CD4-positive, alpha-beta T cell (primary cell): ENCODE data around the gene KCNK1. TPM values are rescaled to one million over a fixed set of nuclear protein-coding genes. Genes with fewer than 3 reads are reported as not detected.

Source experiments
- ATAC-seq: fragments of 200-7000 bp; cut with Tn5 transposase; one replicate; pipeline ENCODE4 v1.10.0; 2022; ENCODE audit warnings: mild to moderate bottlenecking; ENCODE audit not compliant: poor library complexity
- CTCF ChIA-PET: fragments of 350-600 bp; sonication (Branson Sonifier 250); formaldehyde crosslinking; loops from one replicate; lab custom pipeline; 2021; ENCODE audit warnings: antibody characterized with exemption, inconsistent platforms; lab: Charles Lee
- POLR2A ChIA-PET: fragments of 350-600 bp; sonication (Branson Sonifier 250); formaldehyde crosslinking; loops from one replicate; lab custom pipeline; 2021; ENCODE audit warnings: antibody characterized with exemption, inconsistent platforms; lab: Charles Lee
- DNase-seq, 14 experiments: peaks; one replicate each; pipeline ENCODE4 v3.0.0-alpha.2; 2013 to 2020; ENCODE audit warnings: mixed read lengths in 2 of 14
- H3K27ac ChIP-seq, 2 donors: one replicate each; pipeline versions ENCODE4 v1.5.1 to v1.7.0; 2013; ENCODE audit warnings: low read length in 2 of 2, low read depth in 1 of 2, mild to moderate bottlenecking in 1 of 2
- H3K27me3 ChIP-seq, 2 experiments: 1 replicate in 1 of 2; 2 replicates in 1 of 2; pipeline versions ENCODE4 v1.6.1 to v1.7.0; 2013; ENCODE audit warnings: low read length in 2 of 2, control low read depth in 1 of 2, mild to moderate bottlenecking in 1 of 2, moderate library complexity in 1 of 2; ENCODE audit not compliant: insufficient read depth in 2 of 2, control insufficient read depth in 1 of 2
- H3K36me3 ChIP-seq: one replicate; pipeline ENCODE4 v1.6.1; 2013; ENCODE audit warnings: low read length, control low read depth; ENCODE audit not compliant: insufficient read depth
- H3K4me1 ChIP-seq: one replicate; pipeline ENCODE4 v1.6.1; 2013; ENCODE audit warnings: low read length, control low read depth; ENCODE audit not compliant: insufficient read depth
- H3K4me3 ChIP-seq: one replicate; pipeline ENCODE4 v1.5.1; 2013; ENCODE audit warnings: mild to moderate bottlenecking, low read length, moderate library complexity
- H3K9me3 ChIP-seq, 2 experiments: 1 replicate in 1 of 2; 2 replicates in 1 of 2; pipeline versions ENCODE4 v1.6.1 to v1.7.0; 2013; ENCODE audit warnings: low read length in 2 of 2, mild to moderate bottlenecking in 2 of 2, control low read depth in 1 of 2, moderate library complexity in 1 of 2; ENCODE audit not compliant: control insufficient read depth in 1 of 2, insufficient read depth in 1 of 2
- H3K27ac Mint-ChIP-seq: one replicate; pipeline ENCODE4 v1.8.0; 2020; ENCODE audit warnings: mixed read lengths
- H3K27me3 Mint-ChIP-seq: one replicate; pipeline ENCODE4 v1.8.0; 2021; ENCODE audit warnings: mixed read lengths
- H3K36me3 Mint-ChIP-seq: one replicate; pipeline ENCODE4 v1.8.0; 2021; ENCODE audit warnings: low read depth, mixed read lengths
- H3K4me1 Mint-ChIP-seq: one replicate; pipeline ENCODE4 v1.8.0; 2021; ENCODE audit warnings: low read depth, mixed read lengths
- H3K4me3 Mint-ChIP-seq: one replicate; pipeline ENCODE4 v1.8.0; 2020; ENCODE audit warnings: mild to moderate bottlenecking, mixed read lengths
- H3K9me3 Mint-ChIP-seq: one replicate; pipeline ENCODE4 v1.8.0; 2020; ENCODE audit warnings: mixed read lengths
- intact Hi-C, 2 experiments: fragments of 100-400 bp; cut with DNase I in 1 of 2; cut with micrococcal nuclease in 1 of 2; formaldehyde crosslinking; loops; one replicate each; pipeline versions ENCODE4 v1.15.1 to v1.9.0; 2023 to 2025; cut with DNase I, micrococcal nuclease
- polyA plus RNA-seq, 2 donors: library from polyadenylated mRNA; unstranded; fragments of 120-200 nt; gene quantifications; one replicate each; pipeline ENCODE4 v1.2.1, GENCODE V29; 2013
- total RNA-seq, 174 experiments: library from RNA in 2 of 174; stranded (reverse) in 2 of 174; gene quantifications; one replicate each; pipeline ENCODE4 v1.2.3 and lab custom pipeline; 2021 to 2026
- TF ChIP-seq, protein P1 (sequence below): fragments of 200-600 bp; IDR thresholded peaks from one replicate; pipeline ENCODE4 v1.8.0; 2022; ENCODE audit warnings: antibody characterized with exemption, mild to moderate bottlenecking

KCNK1 gene
- total RNA-seq (not detected), total RNA-seq (lab: John Stamatoyannopoulos, UW) (0 to 9.0 (median 0.39) reads per million in 172 experiments)
- polyA plus RNA-seq (2013, experiment 1 of 2): 0.16 TPM
- 0.29 TPM for polyA plus RNA-seq (2013, experiment 2 of 2)

DNA sequence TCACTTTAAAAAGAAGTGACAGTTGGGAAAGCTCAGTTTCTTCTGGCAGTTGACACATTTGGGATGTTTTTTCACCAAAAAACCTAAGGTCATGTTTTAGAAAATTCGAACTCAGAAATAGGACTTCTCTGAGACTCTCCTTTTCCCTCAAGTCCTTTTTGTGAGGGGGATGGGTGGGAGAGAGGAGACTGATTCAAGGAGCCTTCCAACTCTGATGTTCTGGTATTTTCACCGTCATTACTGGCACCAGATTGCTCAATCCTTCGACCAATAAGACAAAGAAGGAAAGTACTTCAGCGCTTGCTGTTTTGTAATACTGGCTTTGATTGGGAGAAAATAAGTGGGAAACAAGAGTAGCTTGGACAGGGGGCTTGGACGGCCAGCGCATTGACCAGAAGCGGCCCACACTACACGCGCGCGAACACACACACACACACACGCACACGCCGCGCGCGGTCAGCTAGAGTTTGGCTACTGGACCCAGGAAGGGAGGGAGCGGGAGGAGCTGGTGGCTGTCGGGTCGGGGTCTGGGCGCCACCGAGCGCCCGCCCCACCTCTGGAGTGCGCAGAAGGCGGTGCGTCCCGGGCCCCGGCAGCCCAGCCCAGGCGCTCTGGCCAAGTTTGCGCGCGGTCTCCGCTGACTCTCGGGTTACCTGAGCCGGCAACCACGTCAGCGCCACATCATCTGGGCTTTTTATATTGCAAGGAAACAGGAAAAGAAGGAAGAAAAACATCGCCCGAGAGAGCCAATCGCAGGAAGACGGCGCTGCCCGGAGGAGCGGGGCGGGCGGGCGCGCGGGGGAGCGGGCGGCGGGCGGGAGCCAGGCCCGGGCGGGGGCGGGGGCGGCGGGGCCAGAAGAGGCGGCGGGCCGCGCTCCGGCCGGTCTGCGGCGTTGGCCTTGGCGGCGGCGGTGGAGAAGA lies at the start of gene KCNK1:
Gene KCNK1, plus strand, starts transcription at position 855 of the 921 bp plus-strand sequence. Its CDS starts 66 bp downstream, at position 921.
- peaks cover 0 to 7% of the 10 kb centered on the region in 2 experiments for H3K9me3 ChIP-seq
- no peaks in the 10 kb centered on the region for H3K36me3 ChIP-seq
- Mint-ChIP-seq H3K9me3 (no peaks in the 10 kb centered on the region), H3K4me3 (no peak within 1 kb of the TSS), H3K27me3 (peaks cover 85% of the 10 kb centered on the region), H3K27ac (no peak within 1 kb of the TSS), H3K36me3 (no peaks in the 10 kb centered on the region), H3K4me1 (no peaks in the 10 kb centered on the region)
- POLR2A ChIA-PET: no interaction called here
- peaks cover 32 to 45% of the 10 kb centered on the region in 2 experiments for H3K27me3 ChIP-seq
- ATAC-seq (no peak), DNase-seq (no peak)
- intact Hi-C loops: no loop called here
- H3K4me3 ChIP-seq: peak within 1 kb of the TSS; percentile 39
- CTCF ChIA-PET: no interaction called here
- TF ChIP-seq, protein P1, sequence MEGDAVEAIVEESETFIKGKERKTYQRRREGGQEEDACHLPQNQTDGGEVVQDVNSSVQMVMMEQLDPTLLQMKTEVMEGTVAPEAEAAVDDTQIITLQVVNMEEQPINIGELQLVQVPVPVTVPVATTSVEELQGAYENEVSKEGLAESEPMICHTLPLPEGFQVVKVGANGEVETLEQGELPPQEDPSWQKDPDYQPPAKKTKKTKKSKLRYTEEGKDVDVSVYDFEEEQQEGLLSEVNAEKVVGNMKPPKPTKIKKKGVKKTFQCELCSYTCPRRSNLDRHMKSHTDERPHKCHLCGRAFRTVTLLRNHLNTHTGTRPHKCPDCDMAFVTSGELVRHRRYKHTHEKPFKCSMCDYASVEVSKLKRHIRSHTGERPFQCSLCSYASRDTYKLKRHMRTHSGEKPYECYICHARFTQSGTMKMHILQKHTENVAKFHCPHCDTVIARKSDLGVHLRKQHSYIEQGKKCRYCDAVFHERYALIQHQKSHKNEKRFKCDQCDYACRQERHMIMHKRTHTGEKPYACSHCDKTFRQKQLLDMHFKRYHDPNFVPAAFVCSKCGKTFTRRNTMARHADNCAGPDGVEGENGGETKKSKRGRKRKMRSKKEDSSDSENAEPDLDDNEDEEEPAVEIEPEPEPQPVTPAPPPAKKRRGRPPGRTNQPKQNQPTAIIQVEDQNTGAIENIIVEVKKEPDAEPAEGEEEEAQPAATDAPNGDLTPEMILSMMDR: no peak
- H3K4me1 ChIP-seq: peaks cover 4% of the 10 kb centered on the region
- H3K27ac ChIP-seq: no peak within 1 kb of the TSS

DNA sequence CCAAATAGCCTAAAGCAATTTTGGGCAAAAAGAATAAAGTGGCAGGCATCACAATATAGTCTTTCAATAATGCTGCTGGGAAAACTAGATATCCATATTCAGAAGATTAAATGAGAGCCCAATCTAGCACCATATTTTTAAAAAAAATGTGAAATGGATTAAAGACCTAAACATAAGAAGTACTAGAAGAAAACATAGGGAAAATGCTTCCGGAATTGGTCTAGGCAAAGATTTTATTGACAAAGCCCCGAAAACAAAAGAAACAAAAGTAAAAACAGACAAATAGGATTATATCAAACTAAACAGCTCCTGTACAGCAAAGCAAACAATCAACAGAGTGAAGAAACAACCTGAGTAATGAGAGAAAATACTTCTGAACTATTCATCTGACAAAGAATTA lies 48.6 kb upstream of the KCNK1 start:
- Histone ChIP-seq H3K4me3 (no peak overlapping the region), H3K27me3 (no peaks in the 10 kb centered on the region), H3K4me1 (no peaks in the 10 kb centered on the region), H3K36me3 (no peaks in the 10 kb centered on the region), H3K9me3 (peaks cover 8 to 18% of the 10 kb centered on the region in 2 experiments), H3K27ac (no peak overlapping the region)
- Mint-ChIP-seq H3K4me3 (no peak overlapping the region), H3K36me3 (no peaks in the 10 kb centered on the region), H3K4me1 (no peaks in the 10 kb centered on the region), H3K27ac (no peak overlapping the region), H3K9me3 (peaks cover 17% of the 10 kb centered on the region), H3K27me3 (no peaks in the 10 kb centered on the region)
- ATAC-seq (no peak), DNase-seq (no peak)
- ChIA-PET CTCF (no interaction called here), POLR2A (no interaction called here)
- TF ChIP-seq, protein P1: no peak
- intact Hi-C loops: no loop called here

DNA sequence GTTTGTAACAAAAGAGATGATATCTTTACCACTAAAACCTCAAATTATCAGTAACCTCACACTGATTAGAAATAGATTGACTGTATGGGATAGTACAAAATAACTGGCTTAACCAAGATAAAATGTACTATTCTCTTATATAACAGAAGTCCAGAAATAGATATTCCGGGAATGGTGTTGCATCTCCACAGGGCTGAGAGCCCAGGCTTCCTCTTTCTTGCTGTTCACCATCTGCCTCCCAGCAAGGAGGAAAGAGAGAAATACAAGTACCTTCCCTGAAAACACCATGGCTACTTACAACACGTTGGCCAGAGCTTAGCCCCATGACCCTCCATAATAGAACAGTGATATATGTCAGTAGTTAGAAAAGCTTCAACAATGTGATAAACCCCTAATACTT lies 47.0 kb upstream of the KCNK1 start:
- intact Hi-C loops: no loop called here
- Histone ChIP-seq H3K27ac (no peak overlapping the region), H3K4me1 (no peaks in the 10 kb centered on the region), H3K27me3 (no peaks in the 10 kb centered on the region), H3K4me3 (no peak overlapping the region), H3K9me3 (peaks cover 4 to 8% of the 10 kb centered on the region in 2 experiments), H3K36me3 (no peaks in the 10 kb centered on the region)
- no peak overlapping the region for H3K4me3 Mint-ChIP-seq
- no peak for ATAC-seq
- POLR2A ChIA-PET: no interaction called here
- H3K9me3 Mint-ChIP-seq: peaks cover 13% of the 10 kb centered on the region
- no peaks in the 10 kb centered on the region for H3K36me3 Mint-ChIP-seq
- DNase-seq: no peak
- CTCF ChIA-PET: no interaction called here
- no peak overlapping the region for H3K27ac Mint-ChIP-seq
- TF ChIP-seq, protein P1: no peak
- H3K4me1 Mint-ChIP-seq: no peaks in the 10 kb centered on the region
- H3K27me3 Mint-ChIP-seq: no peaks in the 10 kb centered on the region
